Esophagus squamous epithelium (tissue), 4 donors: ENCODE results near the gene APLF.

Experiments used
- CTCF ChIP-seq, 6 experiments: fragments of 450-650 bp in 4 of 6; fragments of 200-600 bp in 2 of 6; sonication (generic) in 2 of 6; IDR thresholded peaks; one replicate each; pipeline ENCODE4 v1.5.1; 2016 to 2019; ENCODE audit warnings: antibody characterized with exemption in 6 of 6, mild to moderate bottlenecking in 4 of 6, moderate library complexity in 4 of 6
- POLR2A ChIP-seq, 4 donors: fragments of 450-650 bp; IDR thresholded peaks; one replicate each; pipeline ENCODE4 v1.6.1; 2017; ENCODE audit warnings: antibody characterized with exemption in 4 of 4, mild to moderate bottlenecking in 4 of 4, moderate library complexity in 3 of 4

- no peak for TF ChIP-seq CTCF (IDR thresholded peaks at IDR 0.05)
- no peak for TF ChIP-seq POLR2A (IDR thresholded peaks at IDR 0.05)
Measured at GRCh38 chr2:68418855-68419254, 48.5 kb upstream of the APLF start.
